HG03097 (cell line): ENCODE data around the gene ZNF652.
"Not testable (repeated sequence)": the region's sequence is repeated elsewhere in the genome, so short reads cannot be mapped to it uniquely, and the experiment has no call there.

ENCODE experiments used
- ATAC-seq: cut with Tn5 transposase; IDR thresholded peaks from one replicate; pipeline ENCODE4 v1.9.1; 2021; ENCODE audit not compliant: unreplicated experiment, low FRiP score

The ZNF652 gene

DNA sequence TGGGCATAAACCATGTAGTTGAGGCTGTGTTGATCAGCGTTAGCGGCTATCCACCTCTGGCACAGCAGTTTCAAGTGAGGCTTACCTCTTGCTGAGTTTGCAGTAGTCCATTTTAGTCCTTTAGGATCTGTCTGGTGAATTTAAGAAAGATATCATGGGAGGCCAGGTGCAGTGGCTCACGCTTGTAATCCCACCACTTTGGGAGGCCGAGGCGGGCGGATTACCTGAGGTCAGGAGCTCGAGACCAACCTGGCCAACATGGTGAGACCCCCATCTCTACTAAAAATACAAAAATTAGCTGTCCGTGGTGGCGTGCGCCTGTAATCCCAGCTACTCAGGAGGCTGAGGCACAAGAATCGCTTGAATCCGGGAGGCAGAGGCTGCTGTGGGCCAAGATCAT, 86.1 kb downstream of the ZNF652 start:
- not testable (repeated sequence) for ATAC-seq

DNA sequence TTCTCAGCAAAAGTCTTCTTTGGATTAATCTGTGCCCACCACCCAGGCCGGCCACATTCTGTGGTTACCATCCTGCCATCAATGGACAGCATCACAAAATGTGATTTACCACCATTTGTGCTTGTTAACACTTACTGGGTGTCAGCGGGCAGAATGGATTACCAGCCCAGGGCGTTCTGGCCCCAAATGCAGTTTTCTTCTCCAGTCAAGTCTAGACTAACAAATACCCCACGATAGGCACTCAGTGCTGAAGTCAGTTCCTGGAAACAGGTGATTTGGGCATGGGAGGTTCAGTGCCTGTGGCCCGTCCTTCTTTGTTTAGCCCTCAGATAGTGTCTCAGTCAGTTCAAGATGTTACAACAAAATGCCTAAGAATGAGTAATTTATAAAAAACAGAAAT, 92.7 kb downstream of the ZNF652 start:
- ATAC-seq: no peak

DNA sequence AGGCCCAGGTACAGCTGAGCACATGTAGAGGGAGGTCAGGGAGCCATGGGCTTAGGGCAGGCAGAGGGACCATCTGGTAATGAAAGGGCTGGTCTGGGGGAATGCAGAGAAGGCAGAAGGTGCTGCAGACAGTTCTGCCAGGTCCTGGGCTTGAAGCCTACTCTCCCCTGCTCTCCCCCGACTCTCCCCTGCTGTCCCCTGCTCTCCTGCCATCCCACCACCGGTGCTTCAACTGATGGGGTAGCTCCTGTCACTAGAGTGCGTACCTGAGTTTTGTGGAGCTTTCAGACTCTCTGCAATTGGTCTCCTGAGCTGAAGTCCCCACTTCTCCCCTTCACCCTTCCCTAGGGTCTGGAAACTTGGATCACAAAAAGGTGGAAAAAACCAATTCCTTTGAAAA, 94.1 kb downstream of the ZNF652 start:
- ATAC-seq: no peak

DNA sequence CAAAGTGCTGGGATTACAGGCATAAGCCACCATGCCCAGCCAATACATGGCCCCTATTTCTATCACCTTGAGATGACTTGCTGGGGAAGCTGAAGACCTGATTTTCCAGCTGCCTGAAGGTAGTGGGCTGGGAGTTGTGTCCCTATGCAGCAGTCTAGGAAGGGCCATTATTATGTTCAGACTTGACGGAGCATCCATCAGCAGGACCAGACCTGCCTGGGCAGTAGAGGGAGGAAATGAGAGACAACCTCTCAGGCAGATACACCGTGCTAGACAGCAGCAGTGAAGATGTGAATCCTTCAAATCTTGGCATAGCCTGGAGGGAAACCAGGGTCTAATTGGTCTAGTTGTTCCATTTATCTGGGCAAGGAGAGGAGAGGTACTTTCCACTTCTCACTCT, 95.8 kb downstream of the ZNF652 start:
- no peak for ATAC-seq

DNA sequence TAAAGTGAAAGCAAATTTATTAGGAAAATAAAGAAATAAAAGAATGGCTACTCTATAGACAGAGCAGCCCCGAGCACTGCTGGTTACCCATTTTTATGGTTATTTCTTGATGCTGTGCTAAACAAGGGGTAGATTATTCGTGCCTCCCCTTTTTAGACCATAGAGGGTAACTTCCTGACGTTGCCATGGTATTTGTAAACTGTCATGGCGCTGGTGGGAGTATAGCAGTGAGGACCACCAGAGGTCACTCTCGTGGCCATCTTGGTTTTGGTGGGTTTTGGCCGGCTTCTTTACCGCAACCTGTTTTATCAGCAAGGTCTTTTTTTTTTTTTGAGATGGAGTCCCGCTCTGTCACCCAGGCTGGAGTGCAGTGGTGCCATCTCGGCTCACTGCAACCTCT, 100.5 kb downstream of the ZNF652 start:
- not testable (repeated sequence) for ATAC-seq

DNA sequence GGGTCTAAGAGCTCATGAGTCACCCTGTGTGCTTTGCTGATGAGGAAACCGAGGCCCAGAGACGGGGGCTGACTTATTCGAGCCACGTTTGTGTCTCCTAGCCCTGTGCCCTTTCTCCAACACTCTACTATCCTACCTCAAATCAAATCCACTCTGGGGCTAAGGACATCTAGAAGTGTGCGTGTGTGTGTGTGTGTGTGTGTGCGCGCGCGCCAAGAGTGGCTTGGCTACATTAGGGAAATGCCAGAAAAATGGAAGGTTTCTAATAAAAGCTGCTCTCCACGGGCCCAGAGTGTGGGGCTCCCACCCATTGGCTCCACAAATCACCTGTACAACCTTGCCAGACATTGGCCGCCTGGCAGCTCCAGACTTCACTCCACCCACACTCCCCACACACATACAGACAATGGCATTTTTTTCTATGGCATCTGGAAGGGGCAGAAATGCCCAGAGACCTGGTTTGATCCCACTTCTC, 101.2 kb downstream of the ZNF652 start:
- ATAC-seq: no peak

DNA sequence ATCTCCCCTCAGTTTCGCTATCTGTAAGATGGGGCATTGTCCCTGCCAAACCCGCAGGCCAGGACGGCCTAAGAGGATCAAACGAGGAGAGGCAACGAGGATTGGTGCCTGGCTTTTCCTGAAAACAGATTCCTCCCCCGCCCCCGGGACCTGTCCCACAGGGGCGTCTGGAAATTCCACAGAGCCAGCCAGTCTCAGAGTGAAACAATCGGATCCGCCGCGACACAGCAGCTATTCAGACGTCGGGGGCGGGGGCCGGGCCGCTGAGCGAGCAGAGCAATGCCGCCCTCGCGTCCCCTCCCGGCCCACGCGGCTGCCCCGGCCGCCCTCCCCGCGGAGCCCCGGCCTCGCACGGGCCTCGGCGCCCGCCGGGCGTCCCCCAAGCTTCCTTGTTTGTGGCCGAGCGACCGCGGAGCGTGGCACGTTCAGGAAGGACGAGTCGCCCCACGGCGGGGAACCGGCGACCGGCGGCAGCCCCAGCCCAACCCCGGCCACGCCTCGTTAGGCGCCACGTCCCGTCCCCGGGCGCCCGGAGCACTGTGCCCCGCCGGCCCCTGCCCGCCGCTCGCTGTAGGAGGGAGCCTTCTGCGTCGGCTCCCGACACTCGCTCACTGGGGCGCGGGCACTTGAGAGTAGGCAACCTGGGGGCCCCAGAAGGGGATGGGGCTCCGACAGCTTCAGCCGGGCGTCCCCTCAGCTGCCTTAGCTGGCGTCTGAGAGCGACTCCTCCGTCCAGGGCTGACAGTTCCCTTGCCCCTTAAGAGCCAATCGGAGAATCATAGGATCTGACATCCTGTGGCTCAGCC, 101.8 kb downstream of the ZNF652 start:
- no peak for ATAC-seq

DNA sequence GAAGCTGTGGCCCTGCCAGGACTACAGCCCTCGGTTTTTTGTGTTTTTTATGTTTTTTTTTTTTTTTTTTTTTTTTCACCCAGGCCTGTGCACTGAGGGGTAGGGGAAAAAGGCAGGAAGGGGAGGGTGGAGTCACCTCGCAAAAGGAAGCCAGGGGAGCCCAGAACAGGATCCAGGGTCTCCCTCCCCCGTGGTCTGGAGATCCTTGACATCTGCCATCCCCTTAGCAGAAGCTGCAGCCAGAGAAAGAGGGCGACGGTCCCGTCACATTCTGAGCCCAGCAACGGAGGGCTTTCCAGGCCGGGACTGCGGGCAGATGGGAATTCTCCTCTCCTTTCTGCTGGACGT, 102.4 kb downstream of the ZNF652 start:
- no peak for ATAC-seq

DNA sequence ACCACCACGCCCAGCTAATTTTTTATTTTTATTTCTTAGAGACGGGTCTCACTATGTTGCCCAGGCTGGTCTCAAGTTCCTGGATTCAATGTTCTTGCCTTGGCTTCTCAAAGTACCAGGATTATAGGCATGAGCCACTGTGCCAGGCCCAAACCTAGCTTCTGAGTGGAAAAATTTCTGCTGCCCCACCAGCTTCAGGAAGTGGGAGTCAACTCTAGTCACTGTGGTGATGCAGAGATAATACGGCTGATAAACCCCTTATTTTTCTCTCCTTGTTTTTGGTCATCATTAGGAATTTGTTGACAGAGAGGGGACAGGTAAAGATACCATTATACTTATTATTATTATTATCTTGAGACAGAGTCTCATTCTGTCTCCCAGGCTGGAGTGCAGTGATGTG, 103.7 kb downstream of the ZNF652 start:
- ATAC-seq: no peak

DNA sequence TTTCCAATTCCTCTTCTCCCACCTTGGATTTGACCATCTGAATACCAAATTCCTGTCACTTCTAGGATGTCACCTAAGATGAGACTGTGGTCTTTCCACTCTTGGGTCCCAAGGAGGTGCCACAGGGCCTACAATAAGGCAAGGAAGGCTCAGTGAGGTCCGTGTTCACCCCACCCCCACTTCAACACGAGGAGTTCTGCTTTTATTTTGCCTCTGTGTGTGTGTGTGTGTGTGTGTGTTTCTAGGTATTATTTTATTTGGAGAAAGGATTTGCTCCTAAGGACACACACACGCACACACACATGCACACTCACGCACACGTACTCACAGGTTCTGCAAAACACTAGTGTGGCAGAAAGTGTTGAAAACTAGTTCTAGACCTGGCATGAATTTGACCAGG, 106.9 kb downstream of the ZNF652 start:
- ATAC-seq: no peak

DNA sequence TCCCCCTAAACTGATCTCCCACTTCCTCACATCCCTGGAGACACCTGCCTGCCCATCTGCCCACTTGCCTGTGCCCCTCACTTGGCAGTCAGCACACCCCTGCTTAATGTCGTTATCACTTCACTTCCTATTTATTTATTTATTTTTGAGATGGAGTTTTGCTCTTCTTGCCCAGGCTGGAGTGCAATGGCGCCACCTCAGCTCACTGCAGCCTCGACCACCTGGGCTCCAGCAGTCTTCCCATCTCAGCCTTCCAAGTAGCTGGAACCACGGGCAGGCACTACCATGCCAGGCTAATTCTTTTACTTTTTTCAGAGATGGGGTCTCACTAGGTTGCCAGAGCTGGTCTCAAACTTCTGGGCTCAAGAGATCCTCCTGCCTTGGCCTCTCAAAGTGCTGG, 108.0 kb downstream of the ZNF652 start:
- ATAC-seq: no peak

DNA sequence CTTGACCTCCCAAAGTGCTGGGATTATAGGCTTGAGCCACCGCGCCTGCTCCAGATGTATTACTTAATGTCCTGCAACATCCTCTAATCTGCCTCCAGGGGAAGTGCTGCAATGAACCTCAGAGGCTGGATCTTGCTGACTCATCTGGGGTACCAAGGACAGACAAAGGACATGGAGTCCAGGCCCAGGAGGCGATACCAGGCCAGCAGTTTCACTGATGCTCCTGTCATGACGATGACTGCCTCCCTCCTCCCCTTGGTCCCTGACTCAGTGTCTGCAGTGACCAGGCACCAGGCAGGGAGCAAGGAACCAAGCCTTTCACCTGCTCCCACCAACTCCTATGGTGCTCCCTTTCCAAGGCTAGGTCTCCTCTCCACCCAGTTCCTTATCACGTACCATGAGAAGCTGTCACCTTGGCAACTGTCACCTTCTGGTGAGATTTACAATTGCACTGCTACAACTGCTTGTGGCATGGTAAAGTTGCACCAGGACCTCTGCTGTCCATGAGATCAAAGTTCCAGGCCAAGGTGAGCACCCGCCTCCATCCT, 109.8 kb downstream of the ZNF652 start:
- ATAC-seq: no peak

DNA sequence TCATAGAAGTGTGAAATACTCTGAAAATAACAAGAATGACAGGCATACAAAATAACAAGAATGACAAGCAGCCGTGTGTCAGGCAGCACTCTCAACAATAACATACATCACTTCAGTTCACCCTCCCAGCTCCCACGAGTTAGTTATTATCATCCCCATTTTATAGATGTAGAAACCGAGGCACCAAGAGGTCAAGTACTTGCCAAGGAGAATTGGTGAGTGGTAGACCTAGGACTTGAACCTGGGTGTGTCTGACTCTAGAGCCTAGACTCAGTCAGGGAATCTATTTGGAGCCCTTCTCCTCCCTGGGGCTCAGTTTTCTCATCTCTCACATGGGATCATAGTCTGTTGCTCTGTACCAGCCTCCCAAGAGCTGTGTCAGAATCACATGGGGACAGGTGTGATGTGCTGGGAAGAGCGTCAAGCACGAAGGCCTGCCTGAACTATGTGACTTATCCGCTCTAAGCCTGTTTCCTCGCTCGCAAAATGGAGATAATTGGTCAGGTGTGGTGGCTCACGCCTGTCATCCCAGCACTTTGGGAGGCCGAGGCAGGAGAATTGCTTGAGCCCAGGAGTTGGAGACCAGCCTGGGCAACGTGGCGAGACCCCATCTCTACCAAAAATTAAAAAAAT, 112.0 kb downstream of the ZNF652 start:
- no peak for ATAC-seq

DNA sequence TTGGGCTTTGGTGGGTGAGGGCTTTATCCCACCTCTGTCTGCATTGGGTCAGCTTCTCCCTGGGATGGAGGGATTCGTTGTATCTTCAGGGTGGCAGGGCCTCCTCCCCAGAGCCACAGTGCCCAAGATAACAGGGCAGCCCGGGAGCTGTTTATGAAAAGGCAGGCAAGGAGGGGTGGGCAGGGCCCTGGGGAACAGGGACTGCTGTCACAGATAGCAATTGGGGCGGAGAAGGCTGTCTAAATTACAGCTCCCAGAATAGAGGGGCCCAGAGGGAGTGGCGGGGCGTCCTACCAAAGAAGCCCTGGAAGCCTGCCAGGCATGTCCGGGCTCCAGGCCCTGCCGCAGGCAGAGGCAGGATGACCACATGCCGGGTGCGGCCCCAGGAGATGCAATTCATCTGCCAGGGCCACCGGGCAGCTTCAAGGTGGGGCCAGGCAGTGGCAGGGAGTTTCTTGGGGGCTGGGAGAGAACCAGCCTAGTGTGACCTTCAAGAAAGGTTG, 112.7 kb downstream of the ZNF652 start:
- no peak for ATAC-seq

DNA sequence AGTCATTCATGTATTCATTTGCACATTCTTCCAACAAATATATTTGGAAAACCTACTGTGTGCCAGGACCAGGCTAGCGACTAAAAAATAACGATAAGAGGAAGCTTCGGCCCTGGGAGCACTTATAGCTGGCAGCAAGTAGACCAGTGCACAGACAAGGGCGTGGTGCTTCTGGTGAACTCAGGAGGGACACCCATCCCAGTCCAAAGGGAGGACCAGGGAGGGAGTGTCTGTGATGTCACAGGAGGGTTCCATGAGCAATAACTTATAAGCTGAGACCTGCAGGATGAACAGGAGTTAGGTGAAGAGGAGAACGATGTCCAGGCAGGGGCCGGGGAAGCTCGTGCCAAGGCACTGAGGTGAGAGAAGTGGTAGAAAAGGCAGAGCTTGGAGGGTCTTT, 114.1 kb downstream of the ZNF652 start:
- ATAC-seq: no peak

DNA sequence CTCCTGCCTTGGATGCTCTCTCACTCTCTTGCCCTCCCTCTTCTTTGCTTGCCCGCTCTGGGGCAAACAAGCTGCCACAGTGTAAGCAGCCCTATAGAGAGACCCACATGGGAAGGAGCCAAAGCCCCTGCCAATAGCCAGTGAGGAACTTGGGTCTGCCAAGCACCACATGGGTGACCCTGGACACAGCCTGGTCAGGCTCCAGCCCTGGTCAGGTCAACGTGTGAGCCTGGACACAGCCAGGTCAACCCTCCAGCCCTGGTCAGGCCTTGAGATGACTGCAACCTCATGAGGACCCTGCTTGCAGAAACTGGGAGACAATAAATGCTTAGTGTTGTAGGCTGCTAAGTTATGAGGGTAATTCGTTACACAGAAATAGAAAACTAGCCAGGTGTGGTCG, 117.2 kb downstream of the ZNF652 start:
- ATAC-seq: no peak
